Gastroesophageal sphincter (tissue), 4 donors: ENCODE measurements around the gene TTC9B. TPM values are rescaled to one million over a fixed set of nuclear protein-coding genes. Genes with fewer than 3 reads are reported as not detected.

Source experiments
- ATAC-seq: fragments of 150-250 bp; one replicate; pipeline ENCODE4 v1.9.1; 2016; ENCODE audit warnings: mild to moderate bottlenecking, moderate library complexity
- H3K27ac ChIP-seq, 4 donors: fragments of 200-600 bp; sonication (generic) in 3 of 4; 1 replicate in 3 of 4; 2 replicates in 1 of 4; pipeline ENCODE4 v1.5.1; 2016 to 2019
- H3K27me3 ChIP-seq: fragments of 200-600 bp; sonication (generic); one replicate; pipeline ENCODE4 v1.5.1; 2019
- H3K36me3 ChIP-seq, 2 donors: fragments of 200-600 bp; sonication (generic); one replicate each; pipeline ENCODE4 v1.5.1; 2019; ENCODE audit warnings: control low read depth in 1 of 2
- H3K4me1 ChIP-seq, 3 donors: fragments of 200-600 bp; sonication (generic); 1 replicate in 2 of 3; 2 replicates in 1 of 3; pipeline ENCODE4 v1.5.1; 2016 to 2019; ENCODE audit warnings: control low read depth in 2 of 3
- H3K4me3 ChIP-seq, 2 donors: fragments of 200-600 bp; sonication (generic); one replicate each; pipeline ENCODE4 v1.5.1; 2019; ENCODE audit warnings: mild to moderate bottlenecking in 1 of 2, moderate library complexity in 1 of 2
- H3K9me3 ChIP-seq, 3 donors: fragments of 200-600 bp; sonication (generic); one replicate each; pipeline ENCODE4 v1.5.1; 2017 to 2019; ENCODE audit warnings: control low read depth in 2 of 3
- EP300 ChIP-seq: sonication (generic); formaldehyde crosslinking; IDR thresholded peaks from one replicate; pipeline ENCODE4 v1.6.1; 2017; ENCODE audit warnings: antibody characterized with exemption, mild to moderate bottlenecking
- POLR2A ChIP-seq, 2 donors: fragments of 450-650 bp; IDR thresholded peaks; one replicate each; pipeline ENCODE4 v1.6.1; 2017; ENCODE audit warnings: antibody characterized with exemption in 2 of 2, mild to moderate bottlenecking in 2 of 2, moderate library complexity in 1 of 2
- POLR2AphosphoS5 ChIP-seq: sonication (generic); formaldehyde crosslinking; IDR thresholded peaks from one replicate; pipeline ENCODE4 v1.6.1; 2017; ENCODE audit warnings: antibody characterized with exemption
- WGBS, 2 donors: methylation state at CpG; one replicate each; pipeline ENCODE4 v1.1.5; 2018; ENCODE audit warnings: low coverage in 1 of 2; 5-methylcytosine and 5-hydroxymethylcytosine counted together
- total RNA-seq, 4 donors: library from RNA; depleted of rRNA; stranded (reverse); fragments of >200 nt; gene quantifications; one replicate each; pipeline ENCODE4 v1.1.0, GENCODE V29; 2016
- TF ChIP-seq, protein P1 (sequence below), 4 experiments: fragments of 200-600 bp in 2 of 4; fragments of 450-650 bp in 2 of 4; sonication (generic) in 1 of 4; IDR thresholded peaks; one replicate each; pipeline ENCODE4 v1.5.1; 2017 to 2019; ENCODE audit warnings: antibody characterized with exemption in 4 of 4, mild to moderate bottlenecking in 2 of 4, moderate library complexity in 2 of 4

The TTC9B gene
- total RNA-seq, 4 donors from 2014 or later = not detected

DNA sequence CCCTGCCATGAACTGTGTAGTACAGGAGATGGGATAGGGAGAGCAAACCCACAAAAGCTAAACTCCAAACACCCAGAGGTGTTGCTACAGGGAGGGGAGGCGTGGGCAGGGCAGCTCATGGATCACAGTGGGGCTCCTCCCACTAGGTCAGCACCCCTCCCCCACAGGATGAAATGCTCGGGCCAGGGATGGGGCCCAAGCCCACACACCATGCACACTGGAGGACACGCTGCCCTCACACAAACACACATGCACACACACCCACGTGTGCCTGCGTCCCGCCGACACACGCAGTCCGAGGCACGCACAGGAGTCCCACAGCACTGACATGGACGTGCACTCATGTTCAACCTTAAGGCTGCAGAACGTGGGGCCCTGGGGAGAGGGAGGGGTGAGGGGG is 14.3 kb upstream of the TTC9B start:
- H3K36me3 ChIP-seq = peaks cover 0 to 54% of the 10 kb centered on the region in 2 donors
- no peaks in the 10 kb centered on the region for H3K27me3 ChIP-seq
- no peak for ATAC-seq
- H3K27ac ChIP-seq = no peak overlapping the region
- TF ChIP-seq, protein P1, sequence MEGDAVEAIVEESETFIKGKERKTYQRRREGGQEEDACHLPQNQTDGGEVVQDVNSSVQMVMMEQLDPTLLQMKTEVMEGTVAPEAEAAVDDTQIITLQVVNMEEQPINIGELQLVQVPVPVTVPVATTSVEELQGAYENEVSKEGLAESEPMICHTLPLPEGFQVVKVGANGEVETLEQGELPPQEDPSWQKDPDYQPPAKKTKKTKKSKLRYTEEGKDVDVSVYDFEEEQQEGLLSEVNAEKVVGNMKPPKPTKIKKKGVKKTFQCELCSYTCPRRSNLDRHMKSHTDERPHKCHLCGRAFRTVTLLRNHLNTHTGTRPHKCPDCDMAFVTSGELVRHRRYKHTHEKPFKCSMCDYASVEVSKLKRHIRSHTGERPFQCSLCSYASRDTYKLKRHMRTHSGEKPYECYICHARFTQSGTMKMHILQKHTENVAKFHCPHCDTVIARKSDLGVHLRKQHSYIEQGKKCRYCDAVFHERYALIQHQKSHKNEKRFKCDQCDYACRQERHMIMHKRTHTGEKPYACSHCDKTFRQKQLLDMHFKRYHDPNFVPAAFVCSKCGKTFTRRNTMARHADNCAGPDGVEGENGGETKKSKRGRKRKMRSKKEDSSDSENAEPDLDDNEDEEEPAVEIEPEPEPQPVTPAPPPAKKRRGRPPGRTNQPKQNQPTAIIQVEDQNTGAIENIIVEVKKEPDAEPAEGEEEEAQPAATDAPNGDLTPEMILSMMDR (IDR thresholded peaks at IDR 0.05) = no peak
- no peak for TF ChIP-seq EP300
- no peak for TF ChIP-seq POLR2A (IDR thresholded peaks at IDR 0.05)
- no peak for TF ChIP-seq POLR2AphosphoS5
- WGBS, 2 donors = 20 to 51% methylated on average over 1 to 7 of the region's 12 CpGs
- H3K4me1 ChIP-seq = peaks cover 0 to 25% (median 5%) of the 10 kb centered on the region in 3 donors
- H3K9me3 ChIP-seq = no peaks in the 10 kb centered on the region
- H3K4me3 ChIP-seq = no peak overlapping the region

DNA sequence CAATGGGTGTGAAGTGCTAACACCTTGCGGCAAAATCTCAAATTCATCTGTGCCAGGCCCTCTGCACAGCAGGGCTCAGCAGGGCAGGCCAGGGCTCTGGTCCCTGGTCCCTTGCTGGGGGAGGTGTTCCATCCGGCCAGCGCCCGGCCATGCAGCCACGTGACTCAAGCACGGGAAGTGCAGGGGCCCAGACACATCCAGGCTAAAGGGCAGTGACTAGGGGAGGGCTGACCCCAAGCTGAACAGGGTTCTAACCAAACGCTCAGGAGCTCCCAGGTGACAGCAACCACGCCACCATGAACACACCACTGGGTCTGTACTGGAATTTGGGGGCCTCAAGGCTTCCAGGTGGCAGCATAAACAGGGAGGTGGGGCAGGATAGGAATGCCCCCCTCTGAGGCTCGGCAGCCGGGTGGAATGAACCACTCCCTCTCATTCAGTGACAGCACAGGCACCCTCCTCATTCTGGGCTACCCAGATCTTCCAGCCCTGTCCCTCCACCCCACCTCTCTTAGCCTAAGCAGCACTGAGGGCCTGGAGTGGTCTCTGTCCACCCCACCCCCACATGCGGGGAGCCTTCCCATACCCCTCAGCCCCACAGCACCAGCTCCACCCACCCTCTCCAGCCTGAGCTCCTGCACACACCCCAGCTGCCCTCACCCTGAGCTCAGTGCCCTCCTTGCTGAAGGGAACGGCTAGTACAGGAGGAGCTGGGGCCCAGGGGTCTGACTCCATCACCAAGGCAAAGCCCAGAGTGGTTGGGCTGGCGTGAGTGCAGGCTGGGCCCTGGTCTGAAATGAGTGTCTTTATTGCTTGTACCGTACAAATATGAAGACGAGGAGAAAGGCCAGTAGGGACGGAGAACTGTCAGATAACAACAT is 13.6 kb upstream of the TTC9B start:
- H3K27ac ChIP-seq = peak overlapping the region in 2 of 4 donors; percentile 21 to 57
- peaks cover 0 to 25% (median 5%) of the 10 kb centered on the region in 3 donors for H3K4me1 ChIP-seq
- peak; percentile 60 for ATAC-seq
- peaks cover 0 to 47% of the 10 kb centered on the region in 2 donors for H3K36me3 ChIP-seq
- peaks cover 3% of the 10 kb centered on the region for H3K27me3 ChIP-seq
- no peaks in the 10 kb centered on the region for H3K9me3 ChIP-seq
- WGBS, 2 donors = 40 to 73% methylated on average over 4 of the region's 16 CpGs
- TF ChIP-seq, protein P1 (IDR thresholded peaks at IDR 0.05) = no peak
- TF ChIP-seq POLR2AphosphoS5 (no peak), POLR2A (IDR thresholded peaks at IDR 0.05) (no peak), EP300 (no peak)
- H3K4me3 ChIP-seq = no peak overlapping the region

GRCh38 chr19:40231057-40231456 is 12.9 kb upstream of the TTC9B start:
- WGBS, 2 donors = 72 to 81% methylated on average over 5 to 6 of the region's 6 CpGs
- H3K27ac ChIP-seq = peak overlapping the region in 1 of 4 donors; percentile 21
- ATAC-seq = no peak

GRCh38 chr19:40229926-40230417 is 11.8 kb upstream of the TTC9B start:
- no peaks in the 10 kb centered on the region for H3K9me3 ChIP-seq
- H3K27me3 ChIP-seq = peaks cover 21% of the 10 kb centered on the region
- no peak for ATAC-seq
- no peak overlapping the region for H3K4me3 ChIP-seq
- H3K4me1 ChIP-seq = peaks cover 2 to 40% (median 13%) of the 10 kb centered on the region in 3 donors
- no peak overlapping the region for H3K27ac ChIP-seq
- 67 to 83% methylated on average over 1 of the region's 4 CpGs for WGBS, 2 donors
- peaks cover 0 to 29% of the 10 kb centered on the region in 2 donors for H3K36me3 ChIP-seq
- TF ChIP-seq POLR2A (IDR thresholded peaks at IDR 0.05) (no peak), EP300 (no peak), POLR2AphosphoS5 (no peak)
- TF ChIP-seq, protein P1 (IDR thresholded peaks at IDR 0.05) = no peak

More at GRCh38 chr19:40231057-40231456, 12.9 kb upstream of the TTC9B start:
- Histone ChIP-seq H3K4me1 (peaks cover 0 to 32% (median 12%) of the 10 kb centered on the region in 3 donors), H3K27me3 (peaks cover 11% of the 10 kb centered on the region), H3K4me3 (no peak overlapping the region), H3K9me3 (no peaks in the 10 kb centered on the region), H3K36me3 (peaks cover 0 to 40% of the 10 kb centered on the region in 2 donors)
- TF ChIP-seq POLR2AphosphoS5 (no peak), EP300 (no peak), POLR2A (IDR thresholded peaks at IDR 0.05) (no peak)
- TF ChIP-seq, protein P1 (IDR thresholded peaks at IDR 0.05) = no peak
